Nephron (organoid): ENCODE data around the gene RNU4-1.

ENCODE experiments used
- H3K27ac Mint-ChIP-seq, 3 experiments: 2 replicates each; pipeline ENCODE4 v1.8.0; 2020; ENCODE audit warnings: mixed read lengths in 3 of 3, mild to moderate bottlenecking in 2 of 3, moderate library complexity in 1 of 3
- H3K27me3 Mint-ChIP-seq: 2 replicates; pipeline ENCODE4 v1.8.0; 2021; ENCODE audit warnings: low read depth, mild to moderate bottlenecking, moderate library complexity, mixed read lengths
- H3K36me3 Mint-ChIP-seq: 2 replicates; pipeline ENCODE4 v1.8.0; 2020; ENCODE audit warnings: low read depth, mixed read lengths
- H3K4me1 Mint-ChIP-seq: 2 replicates; pipeline ENCODE4 v1.8.0; 2020; ENCODE audit warnings: mixed read lengths
- H3K4me3 Mint-ChIP-seq, 3 experiments: 2 replicates each; pipeline ENCODE4 v1.8.0; 2020; ENCODE audit warnings: mild to moderate bottlenecking in 3 of 3, mixed read lengths in 3 of 3, moderate library complexity in 2 of 3
- H3K9me3 Mint-ChIP-seq: 2 replicates; pipeline ENCODE4 v1.8.0; 2020; ENCODE audit warnings: mixed read lengths
- TF ChIP-seq, protein P1 (sequence below), 3 experiments: fragments of 200-600 bp; sonication (generic); IDR thresholded peaks; one replicate each; pipeline ENCODE4 v1.5.0; 2021; ENCODE audit warnings: antibody characterized with exemption in 3 of 3; ENCODE audit not compliant: unreplicated experiment in 3 of 3

The RNU4-1 gene

DNA sequence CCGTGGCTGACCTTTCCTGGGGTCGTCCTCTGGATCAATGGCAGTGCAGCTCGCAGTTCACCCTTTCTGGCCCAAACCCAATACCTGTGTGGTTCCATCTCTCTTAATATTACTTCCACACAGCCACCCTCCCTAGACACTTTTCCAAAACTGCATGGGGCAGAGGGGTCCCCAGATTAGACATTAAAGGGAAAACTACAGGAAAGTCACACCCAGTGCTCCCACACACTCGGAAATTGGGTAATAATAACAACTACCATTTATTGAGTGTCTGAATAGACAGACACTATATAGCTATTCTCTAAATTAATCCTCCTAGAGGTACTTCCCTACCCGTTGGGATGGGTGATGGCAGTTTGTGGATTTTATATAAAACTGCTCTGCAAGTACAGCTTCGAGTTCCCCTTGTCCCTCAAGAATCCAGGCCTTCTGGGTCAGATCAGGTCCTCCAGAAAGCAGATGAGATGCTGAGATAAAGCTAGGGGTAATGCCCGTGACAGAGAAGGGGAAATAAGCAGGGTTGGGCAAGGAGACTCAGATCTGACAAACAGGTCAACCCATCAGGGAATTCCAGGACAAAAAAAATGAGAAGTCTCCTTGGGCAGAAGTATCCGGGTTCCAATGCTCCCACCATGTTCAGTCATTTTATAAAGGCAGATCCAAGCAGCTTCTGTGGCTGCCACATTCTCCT, 26.7 kb downstream of the RNU4-1 start:
- Mint-ChIP-seq H3K27ac (peak overlapping the region; percentile 51 to 68 (median 54)), H3K4me1 (peaks cover 28% of the 10 kb centered on the region), H3K27me3 (no peaks in the 10 kb centered on the region), H3K4me3 (peak overlapping the region; percentile 89 to 95 (median 93)), H3K9me3 (no peaks in the 10 kb centered on the region), H3K36me3 (no peaks in the 10 kb centered on the region)
- TF ChIP-seq, protein P1, sequence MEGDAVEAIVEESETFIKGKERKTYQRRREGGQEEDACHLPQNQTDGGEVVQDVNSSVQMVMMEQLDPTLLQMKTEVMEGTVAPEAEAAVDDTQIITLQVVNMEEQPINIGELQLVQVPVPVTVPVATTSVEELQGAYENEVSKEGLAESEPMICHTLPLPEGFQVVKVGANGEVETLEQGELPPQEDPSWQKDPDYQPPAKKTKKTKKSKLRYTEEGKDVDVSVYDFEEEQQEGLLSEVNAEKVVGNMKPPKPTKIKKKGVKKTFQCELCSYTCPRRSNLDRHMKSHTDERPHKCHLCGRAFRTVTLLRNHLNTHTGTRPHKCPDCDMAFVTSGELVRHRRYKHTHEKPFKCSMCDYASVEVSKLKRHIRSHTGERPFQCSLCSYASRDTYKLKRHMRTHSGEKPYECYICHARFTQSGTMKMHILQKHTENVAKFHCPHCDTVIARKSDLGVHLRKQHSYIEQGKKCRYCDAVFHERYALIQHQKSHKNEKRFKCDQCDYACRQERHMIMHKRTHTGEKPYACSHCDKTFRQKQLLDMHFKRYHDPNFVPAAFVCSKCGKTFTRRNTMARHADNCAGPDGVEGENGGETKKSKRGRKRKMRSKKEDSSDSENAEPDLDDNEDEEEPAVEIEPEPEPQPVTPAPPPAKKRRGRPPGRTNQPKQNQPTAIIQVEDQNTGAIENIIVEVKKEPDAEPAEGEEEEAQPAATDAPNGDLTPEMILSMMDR (IDR thresholded peaks at IDR 0.05; ENCODE audit: unreplicated experiment in 3 of 3) = no peak

DNA sequence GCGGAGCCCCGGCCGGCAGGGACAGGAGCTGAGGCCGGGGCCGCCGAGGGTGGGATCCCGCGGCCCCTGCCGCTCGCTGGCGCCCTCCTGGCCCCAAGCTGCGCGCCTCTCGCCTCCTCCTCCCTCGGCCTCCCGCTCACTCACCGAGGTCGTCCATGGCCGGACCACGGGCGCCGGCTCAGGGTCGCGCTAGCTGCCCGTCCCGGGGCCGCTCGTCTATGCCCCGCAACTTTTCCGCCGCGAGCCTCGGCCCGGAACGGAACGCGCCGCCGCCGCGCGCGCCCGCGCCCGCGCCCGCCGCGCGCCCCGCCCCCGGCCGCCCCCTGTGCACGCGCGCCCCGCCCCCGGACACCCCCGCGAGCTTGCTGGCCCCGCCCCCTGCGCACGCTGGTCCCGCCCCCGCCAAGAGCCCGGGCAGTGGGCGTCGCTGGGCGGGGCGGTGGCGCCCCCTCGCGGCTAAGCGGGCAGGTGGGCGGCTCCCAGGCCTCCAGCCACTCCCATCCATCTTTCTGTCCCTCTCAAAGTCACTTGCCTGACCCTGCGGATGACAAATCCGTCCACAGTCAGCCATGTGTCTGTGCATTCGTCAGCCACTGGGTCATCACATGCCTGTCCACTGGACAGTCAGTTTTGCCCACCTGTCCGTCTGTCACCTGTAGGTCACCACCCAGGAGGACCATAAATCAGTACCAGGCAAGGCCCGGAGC, 27.4 kb downstream of the RNU4-1 start, which contains the start of gene PXN:
Gene PXN, minus strand, starts transcription at position 258 of the 707 bp plus-strand sequence. Its CDS starts 101 bp downstream, at position 157.
- no peaks in the 10 kb centered on the region for H3K27me3 Mint-ChIP-seq
- TF ChIP-seq, protein P1 (IDR thresholded peaks at IDR 0.05; ENCODE audit: unreplicated experiment in 3 of 3) = peak; percentile 81 to 87 (median 84)
- no peaks in the 10 kb centered on the region for H3K9me3 Mint-ChIP-seq
- peak within 1 kb of the TSS; percentile 89 to 95 (median 93) for H3K4me3 Mint-ChIP-seq
- H3K27ac Mint-ChIP-seq = peak within 1 kb of the TSS; percentile 54 to 76 (median 63)
- peaks cover under 1% of the 10 kb centered on the region for H3K36me3 Mint-ChIP-seq
- H3K4me1 Mint-ChIP-seq = peaks cover 33% of the 10 kb centered on the region

DNA sequence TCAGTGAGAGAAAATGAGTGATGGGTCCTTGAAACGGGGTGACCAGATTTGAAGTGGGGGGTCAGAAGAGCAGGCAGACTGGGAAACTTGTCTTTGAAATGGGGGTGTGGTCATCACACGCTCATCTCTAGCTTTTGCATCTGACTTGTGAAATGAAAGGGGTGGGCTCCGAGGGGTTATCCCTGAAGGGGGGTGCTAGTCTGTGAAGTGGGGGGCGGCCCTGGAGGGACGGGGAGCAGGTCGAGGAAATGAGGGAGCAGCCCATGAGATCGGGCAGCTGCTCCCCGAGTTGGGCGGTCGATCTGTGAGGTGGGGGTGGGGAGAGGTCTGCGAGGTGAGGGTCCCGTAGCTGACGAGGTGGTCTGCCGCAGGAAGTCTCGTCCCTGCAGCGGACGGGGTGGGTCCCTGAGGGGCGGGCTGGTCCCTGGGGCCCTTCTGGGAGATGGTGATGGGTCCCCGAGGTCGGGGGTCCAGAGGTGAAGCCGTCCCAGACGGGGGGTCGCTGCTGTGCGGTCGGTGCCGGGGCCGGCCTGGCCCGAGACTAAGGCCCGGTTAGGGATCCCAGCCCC, 28.0 kb downstream of the RNU4-1 start:
- Mint-ChIP-seq H3K27ac (peak overlapping the region; percentile 26 to 76 (median 63)), H3K4me3 (peak overlapping the region; percentile 89 to 94 (median 92)), H3K4me1 (peaks cover 38% of the 10 kb centered on the region), H3K27me3 (no peaks in the 10 kb centered on the region), H3K36me3 (peaks cover 4% of the 10 kb centered on the region), H3K9me3 (no peaks in the 10 kb centered on the region)
- TF ChIP-seq, protein P1 (IDR thresholded peaks at IDR 0.05; ENCODE audit: unreplicated experiment in 3 of 3) = no peak

DNA sequence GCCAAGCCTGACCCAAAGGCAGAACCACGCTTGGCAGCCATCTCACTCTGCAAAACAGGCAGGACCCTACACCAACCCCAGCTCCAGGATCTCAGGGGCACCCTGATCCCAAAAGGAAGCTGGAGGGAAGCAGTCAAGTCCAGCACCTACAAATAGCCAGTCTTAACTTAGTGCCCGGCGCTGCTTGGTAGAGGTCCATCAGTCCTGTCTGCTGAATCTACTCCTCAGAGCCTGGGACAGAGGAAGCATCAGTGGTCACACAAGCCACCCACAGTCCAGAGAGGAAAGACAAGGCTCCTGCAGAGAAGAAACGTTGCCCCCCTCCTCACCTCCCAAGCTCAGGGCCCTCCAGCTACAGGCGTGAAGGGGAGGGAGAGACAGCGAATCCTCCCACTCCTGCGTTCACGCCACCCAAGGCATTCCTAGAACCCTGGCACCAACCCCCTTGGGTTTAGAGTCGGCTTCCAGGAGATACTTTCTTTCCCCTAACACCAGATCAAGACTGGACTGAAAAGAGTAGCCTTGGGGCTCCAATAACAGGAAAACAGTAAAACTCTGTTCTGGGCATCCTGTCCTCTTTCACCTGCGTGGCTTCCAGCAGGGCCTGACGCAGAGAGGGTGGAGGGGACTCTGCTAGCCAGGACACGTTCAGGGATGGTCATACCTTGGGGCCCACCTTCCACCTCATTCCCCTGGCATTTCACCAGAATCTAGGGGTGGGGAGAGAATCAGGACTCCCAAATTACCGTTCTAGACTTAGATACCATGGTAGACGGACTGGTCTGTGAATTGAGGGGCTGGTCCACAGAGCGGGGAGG, 28.7 kb downstream of the RNU4-1 start:
- Mint-ChIP-seq H3K4me1 (peaks cover 44% of the 10 kb centered on the region), H3K9me3 (no peaks in the 10 kb centered on the region), H3K27ac (peak overlapping the region; percentile 26 to 76 (median 63)), H3K27me3 (no peaks in the 10 kb centered on the region), H3K4me3 (peak overlapping the region; percentile 89 to 94 (median 92)), H3K36me3 (peaks cover 4% of the 10 kb centered on the region)
- TF ChIP-seq, protein P1 (IDR thresholded peaks at IDR 0.05; ENCODE audit: unreplicated experiment in 3 of 3) = no peak

DNA sequence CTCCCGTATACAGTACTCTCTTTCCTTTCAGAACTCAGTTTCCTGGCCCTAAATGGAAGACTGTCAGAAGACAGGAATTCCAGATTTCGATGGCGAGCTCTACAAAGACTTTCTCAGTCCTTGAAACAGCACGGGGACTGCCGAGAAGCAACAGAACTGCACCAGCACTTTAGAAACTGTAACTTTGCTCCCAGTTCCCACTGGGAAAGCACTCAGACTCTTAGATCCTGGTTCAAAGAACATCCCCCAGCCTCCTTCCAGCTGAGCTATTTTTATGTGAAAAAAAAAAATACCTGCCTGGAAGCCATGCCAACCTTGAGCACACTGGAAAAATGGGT, 29.3 kb downstream of the RNU4-1 start:
- Mint-ChIP-seq H3K36me3 (peaks cover 4% of the 10 kb centered on the region), H3K27me3 (no peaks in the 10 kb centered on the region), H3K27ac (peak overlapping the region; percentile 63 to 83 (median 76)), H3K4me1 (peaks cover 46% of the 10 kb centered on the region), H3K4me3 (peak overlapping the region; percentile 89 to 94 (median 92)), H3K9me3 (no peaks in the 10 kb centered on the region)
- TF ChIP-seq, protein P1 (IDR thresholded peaks at IDR 0.05; ENCODE audit: unreplicated experiment in 3 of 3) = no peak
